ENCODE data around the gene INSC.

- TF ChIP-seq POLR2AphosphoS5 (IDR thresholded peaks at IDR 0.05) (no peak), POLR2A (IDR thresholded peaks at IDR 0.05) (no peak)
Measured at GRCh38 chr11:15169815-15170551, 55.3 kb downstream of the INSC start.
